Fibroblast of mammary gland (primary cell): ENCODE data around the gene CLK4.
"Not testable (repeated sequence)": the region's sequence is repeated elsewhere in the genome, so short reads cannot be mapped to it uniquely, and the experiment has no call there.

Experiments
- DNase-seq: peaks from one replicate; pipeline ENCODE4 v3.0.0-alpha.2; 2010; ENCODE audit warnings: low read depth
- H3K4me3 ChIP-seq: 2 replicates; pipeline ENCODE4 v1.5.1; 2011; ENCODE audit warnings: low read depth, mild to moderate bottlenecking, low read length, moderate library complexity; ENCODE audit not compliant: control insufficient read depth
- TF ChIP-seq, protein P1 (sequence below): conservative IDR thresholded peaks from 2 replicates; pipeline ENCODE4 v1.5.1; 2011; ENCODE audit warnings: low read depth, low read length, inconsistent platforms; ENCODE audit not compliant: control insufficient read depth, insufficient read depth

The CLK4 gene

DNA sequence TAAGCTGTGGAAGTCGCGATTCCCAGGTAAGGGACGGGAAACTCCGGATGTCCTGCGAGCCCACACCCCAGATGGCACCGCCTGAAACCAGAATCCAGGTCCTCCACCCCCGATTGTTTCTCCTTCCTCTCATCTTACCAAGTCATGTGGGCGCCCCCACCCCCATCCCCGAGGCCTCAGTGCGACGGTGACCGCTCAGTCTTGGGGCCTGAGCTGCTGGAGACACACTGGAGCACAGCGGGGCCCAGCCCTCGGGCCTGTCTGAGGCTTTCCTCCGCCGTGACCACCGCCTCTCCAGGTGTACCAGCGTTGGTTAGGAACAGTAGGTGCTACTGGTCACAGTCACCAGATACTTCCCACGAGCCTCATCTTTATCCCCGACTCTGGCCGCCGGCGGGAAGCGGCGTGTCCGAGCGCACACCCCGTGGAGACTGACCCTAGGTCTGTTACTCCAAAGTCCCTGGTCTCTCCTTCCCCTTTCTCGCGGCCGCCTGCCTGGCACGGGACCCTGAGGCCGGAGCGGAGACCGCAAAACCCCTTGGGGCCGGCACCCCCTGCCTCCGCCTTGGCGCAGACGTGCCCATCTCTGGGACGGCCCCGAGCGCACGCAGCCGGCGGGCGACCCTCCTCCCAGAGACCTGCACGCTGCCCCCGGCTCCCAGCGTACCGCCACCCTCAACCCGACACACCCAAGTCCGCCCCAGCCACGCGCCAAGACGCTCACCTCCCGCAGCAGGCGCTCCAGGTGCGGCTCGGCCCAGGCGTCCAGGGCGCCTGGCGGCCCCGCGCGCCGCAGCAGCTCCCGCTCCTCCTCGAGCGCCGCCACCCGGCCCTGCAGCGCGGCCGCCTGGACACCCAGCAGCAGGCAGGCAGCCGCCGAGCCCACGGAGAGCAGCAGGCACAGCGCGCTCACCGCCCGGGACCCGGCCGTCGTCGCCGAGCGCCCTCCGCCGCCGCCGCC, 37.4 kb downstream of the CLK4 start:
- no peak for DNase-seq
- TF ChIP-seq, protein P1, sequence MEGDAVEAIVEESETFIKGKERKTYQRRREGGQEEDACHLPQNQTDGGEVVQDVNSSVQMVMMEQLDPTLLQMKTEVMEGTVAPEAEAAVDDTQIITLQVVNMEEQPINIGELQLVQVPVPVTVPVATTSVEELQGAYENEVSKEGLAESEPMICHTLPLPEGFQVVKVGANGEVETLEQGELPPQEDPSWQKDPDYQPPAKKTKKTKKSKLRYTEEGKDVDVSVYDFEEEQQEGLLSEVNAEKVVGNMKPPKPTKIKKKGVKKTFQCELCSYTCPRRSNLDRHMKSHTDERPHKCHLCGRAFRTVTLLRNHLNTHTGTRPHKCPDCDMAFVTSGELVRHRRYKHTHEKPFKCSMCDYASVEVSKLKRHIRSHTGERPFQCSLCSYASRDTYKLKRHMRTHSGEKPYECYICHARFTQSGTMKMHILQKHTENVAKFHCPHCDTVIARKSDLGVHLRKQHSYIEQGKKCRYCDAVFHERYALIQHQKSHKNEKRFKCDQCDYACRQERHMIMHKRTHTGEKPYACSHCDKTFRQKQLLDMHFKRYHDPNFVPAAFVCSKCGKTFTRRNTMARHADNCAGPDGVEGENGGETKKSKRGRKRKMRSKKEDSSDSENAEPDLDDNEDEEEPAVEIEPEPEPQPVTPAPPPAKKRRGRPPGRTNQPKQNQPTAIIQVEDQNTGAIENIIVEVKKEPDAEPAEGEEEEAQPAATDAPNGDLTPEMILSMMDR, result no peak
- no peak overlapping the region for H3K4me3 ChIP-seq

DNA sequence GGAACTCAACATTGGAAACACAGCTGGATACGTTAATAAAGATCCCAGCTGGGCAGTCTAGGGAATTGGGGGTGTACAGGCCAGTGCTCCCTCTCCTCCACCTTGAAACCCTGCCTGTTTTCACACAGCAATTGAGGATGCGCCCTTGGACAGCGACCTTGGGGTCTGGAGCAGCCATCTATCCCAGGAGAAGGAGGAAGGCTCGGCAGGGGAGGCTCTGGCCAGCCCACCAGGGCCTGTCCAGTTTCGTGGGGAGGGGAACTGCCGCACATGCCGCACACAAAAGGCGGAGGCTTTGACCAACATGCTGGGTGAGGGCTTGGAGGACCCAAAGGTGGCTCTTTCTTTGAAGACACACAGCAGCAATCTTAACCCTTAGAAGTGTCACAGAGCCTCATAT, 38.1 kb downstream of the CLK4 start:
- no peak overlapping the region for H3K4me3 ChIP-seq
- TF ChIP-seq, protein P1, result no peak
- no peak for DNase-seq

DNA sequence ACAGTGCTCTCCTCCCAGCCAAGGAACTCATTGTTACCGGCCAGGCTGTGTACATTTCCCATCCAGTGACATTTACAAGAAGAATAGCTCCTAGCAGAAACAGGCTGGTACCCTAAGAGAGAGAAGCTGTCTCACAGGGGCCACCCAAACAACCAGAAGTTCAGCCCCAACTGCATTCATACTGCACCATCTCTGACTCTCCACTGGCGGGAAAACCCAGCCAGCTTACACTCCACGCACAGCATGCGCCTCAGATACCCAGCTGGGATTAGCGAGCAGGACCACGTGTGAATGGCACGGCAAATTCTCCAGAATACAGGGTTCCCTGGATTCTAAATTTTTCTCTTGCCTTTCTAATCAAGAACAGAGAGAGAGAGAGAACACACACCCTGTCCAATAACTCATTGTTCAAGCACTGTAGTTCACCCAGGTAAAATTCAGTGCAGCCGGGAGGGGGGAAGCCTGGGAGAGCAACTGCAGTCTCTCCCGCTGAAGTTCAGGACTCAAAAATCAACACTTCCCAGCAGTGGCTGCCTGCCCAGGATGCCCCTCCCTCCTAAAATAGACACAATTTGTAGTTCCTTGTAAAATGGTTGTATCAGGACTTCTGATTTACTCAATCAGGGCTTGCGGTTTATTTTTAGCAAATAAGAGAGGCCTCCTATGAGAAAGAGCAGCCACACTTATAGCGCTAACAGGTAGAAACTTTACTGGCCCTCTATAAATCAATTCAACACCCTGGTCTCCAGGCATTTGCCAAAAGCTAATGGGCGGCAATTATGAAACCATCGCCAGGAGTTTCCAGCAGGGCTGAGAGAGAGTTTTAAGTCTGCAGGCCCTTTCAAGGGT, 38.9 kb downstream of the CLK4 start:
- no peak for DNase-seq
- TF ChIP-seq, protein P1, result no peak
- no peak overlapping the region for H3K4me3 ChIP-seq

DNA sequence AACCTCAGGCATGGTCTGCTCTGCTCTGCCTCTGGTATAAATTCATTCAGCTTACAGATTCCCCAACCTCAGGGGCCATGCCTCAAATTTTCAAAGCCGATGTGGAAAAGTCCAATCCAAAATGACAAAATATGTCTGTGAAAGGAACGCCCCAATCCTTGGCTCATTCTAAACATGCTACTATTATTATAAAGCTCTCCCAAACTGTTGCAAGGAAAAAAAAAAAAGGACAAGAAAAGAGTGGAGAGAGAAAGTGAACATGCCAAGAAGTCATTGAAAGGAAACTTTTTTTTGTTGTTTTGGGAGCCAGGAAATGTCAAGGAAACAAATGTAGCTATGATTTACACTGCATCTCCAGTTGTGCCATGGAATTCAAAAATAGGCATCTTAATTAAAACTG, 40.5 kb downstream of the CLK4 start:
- DNase-seq, result no peak
- no peak overlapping the region for H3K4me3 ChIP-seq
- TF ChIP-seq, protein P1, result no peak

DNA sequence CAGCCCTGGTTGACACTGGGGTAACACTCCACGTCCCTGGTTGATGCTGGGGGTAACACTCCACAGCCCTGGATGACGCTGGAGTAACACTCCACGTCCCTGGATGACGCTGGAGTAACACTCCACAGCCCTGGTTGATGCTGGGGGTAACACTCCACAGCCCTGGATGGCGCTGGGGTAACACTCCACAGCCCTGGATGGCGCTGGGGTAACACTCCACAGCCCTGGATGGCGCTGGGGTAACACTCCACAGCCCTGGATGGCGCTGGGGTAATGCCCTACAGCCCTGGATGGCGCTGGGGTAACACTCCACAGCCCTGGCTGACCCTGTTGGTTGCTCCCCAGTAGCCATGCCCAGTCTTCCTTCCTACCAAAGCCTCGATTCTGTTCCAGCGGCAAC, 41.4 kb downstream of the CLK4 start:
- H3K4me3 ChIP-seq, DNase-seq: not testable (repeated sequence)

DNA sequence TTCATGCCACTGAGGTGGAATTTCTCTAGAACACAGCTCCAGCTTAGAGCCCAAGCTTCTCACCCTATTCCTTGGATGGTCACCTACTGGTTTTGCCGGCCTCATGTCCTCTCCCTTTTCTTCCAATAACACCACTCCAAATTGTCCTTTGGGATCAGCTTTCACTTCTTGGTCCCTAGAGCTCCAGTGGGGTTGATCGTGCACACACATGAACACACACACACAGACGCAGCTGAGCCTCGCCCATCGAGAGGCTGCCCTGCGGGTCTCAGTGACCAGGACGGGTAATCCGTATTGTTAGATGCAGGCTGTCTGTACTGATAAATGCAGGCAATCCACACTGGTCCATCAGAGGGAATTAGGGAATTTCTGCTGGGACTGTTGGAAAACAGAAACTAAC, 43.6 kb downstream of the CLK4 start:
- DNase-seq, result no peak
- no peak overlapping the region for H3K4me3 ChIP-seq
- TF ChIP-seq, protein P1, result no peak

DNA sequence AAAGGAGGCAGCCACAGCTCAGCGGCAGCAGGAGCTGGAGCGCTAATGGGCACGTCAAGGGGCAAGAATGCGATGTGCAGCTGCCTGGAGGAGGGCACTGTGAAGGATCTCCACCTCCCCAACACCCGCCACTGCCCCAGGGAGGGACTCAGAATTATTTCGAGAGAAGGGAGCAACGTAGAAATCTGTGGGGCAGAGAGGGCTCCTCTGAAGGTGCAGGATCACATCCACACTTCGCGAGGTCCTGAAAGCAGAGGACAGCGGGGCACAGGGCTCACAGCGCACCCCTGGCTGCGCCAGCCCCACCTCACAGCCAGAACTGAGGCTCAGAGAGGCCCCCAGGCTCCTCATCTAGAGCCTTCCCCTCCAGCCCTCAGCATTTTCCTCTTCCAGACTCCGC, 44.6 kb downstream of the CLK4 start:
- H3K4me3 ChIP-seq, result no peak overlapping the region
- DNase-seq, result no peak
- TF ChIP-seq, protein P1, result no peak
